ENCODE data around the gene SUGCT. TPM values are rescaled to one million over a fixed set of nuclear protein-coding genes. Genes with fewer than 3 reads are reported as not detected.
A peak's percentile ranks its signal among the peaks of the same experiment; 100 is the strongest.

The SUGCT gene
- total and polyA plus RNA-seq, 9 of the 15 experiments (the other 6 are each of a cell fraction or from before 2014, with no cell fraction given) = 0.58 to 2.5 (median 1.4) TPM

DNA sequence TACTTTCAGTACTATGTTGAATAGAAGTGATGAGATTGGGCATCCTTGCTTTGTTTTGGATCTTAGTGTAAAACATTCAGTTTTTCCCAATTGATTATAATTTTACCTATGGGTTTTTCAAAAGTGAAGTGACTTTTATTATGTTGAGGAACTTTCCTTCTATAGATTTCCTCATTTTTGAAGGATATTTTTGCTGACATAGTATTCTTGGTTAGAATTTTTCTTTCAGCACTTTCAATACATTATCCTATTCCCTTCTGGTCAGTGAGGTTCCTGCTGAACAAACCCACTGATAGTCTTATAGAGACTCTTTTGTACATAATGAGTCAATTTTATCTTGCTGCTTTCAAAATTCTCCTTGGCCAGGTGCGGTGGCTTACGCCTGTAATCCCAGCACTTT is 297.2 kb downstream of the SUGCT start:
- Histone ChIP-seq H3K9ac (ENCODE audit: insufficient read depth in 1 of 2, low read depth in 2 of 2, low read length in 2 of 2) (no peak overlapping the region), H3K36me3 (ENCODE audit: control insufficient read depth, insufficient read depth, low read length) (no peaks in the 10 kb centered on the region), H3K79me2 (ENCODE audit: control insufficient read depth, insufficient read depth, low read length) (no peaks in the 10 kb centered on the region), H3K9me1 (ENCODE audit: control insufficient read depth, insufficient read depth, low read length) (no peaks in the 10 kb centered on the region), H4K20me1 (replicated peaks; ENCODE audit: control insufficient read depth, insufficient read depth, low read length) (no peaks in the 10 kb centered on the region), H2AFZ (ENCODE audit: low read depth, low read length) (no peak overlapping the region), H3K9me3 (replicated peaks; ENCODE audit: control insufficient read depth, insufficient read depth, low read depth, low read length) (no peaks in the 10 kb centered on the region), H3K4me1 (replicated peaks in 1 of 2; ENCODE audit: control insufficient read depth in 2 of 2, insufficient read depth in 2 of 2, low read length in 2 of 2) (no peaks in the 10 kb centered on the region), H3K4me2 (ENCODE audit: insufficient read depth, low read length) (no peak overlapping the region), H3K27ac (ENCODE audit: extremely low read depth, low read depth, low read length) (no peak overlapping the region), H3K27me3 (ENCODE audit: control insufficient read depth in 2 of 2, insufficient read depth in 2 of 2, low read length in 2 of 2) (no peaks in the 10 kb centered on the region), H3K4me3 (no peak overlapping the region)
- WGBS (ENCODE audit: insufficient coverage, low coverage, missing lambda C conversion rate) = 15% methylated on average over 2 of the region's 2 CpGs
- no peak for TF ChIP-seq ZNF239 (CRISPR knock-in tag; IDR thresholded peaks at IDR 0.05)
- TF ChIP-seq, protein P1, sequence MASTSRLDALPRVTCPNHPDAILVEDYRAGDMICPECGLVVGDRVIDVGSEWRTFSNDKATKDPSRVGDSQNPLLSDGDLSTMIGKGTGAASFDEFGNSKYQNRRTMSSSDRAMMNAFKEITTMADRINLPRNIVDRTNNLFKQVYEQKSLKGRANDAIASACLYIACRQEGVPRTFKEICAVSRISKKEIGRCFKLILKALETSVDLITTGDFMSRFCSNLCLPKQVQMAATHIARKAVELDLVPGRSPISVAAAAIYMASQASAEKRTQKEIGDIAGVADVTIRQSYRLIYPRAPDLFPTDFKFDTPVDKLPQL (IDR thresholded peaks at IDR 0.05; ENCODE audit: extremely low read depth, insufficient read length) = no peak
- TF ChIP-seq ELF4 (CRISPR knock-in tag; IDR thresholded peaks at IDR 0.05) = no peak
- TF ChIP-seq ZNF224 (CRISPR knock-in tag; IDR thresholded peaks at IDR 0.05) = no peak
- TF ChIP-seq YBX1 (IDR thresholded peaks at IDR 0.05) = no peak
- TF ChIP-seq KDM5B (IDR thresholded peaks at IDR 0.05; ENCODE audit: insufficient replicate concordance, low read depth, low read length) = no peak
- TF ChIP-seq ZNF316 (IDR thresholded peaks at IDR 0.05) = peak; percentile 34; the same call in 1 of the 2 replicates
- no peak for TF ChIP-seq STAG1 (CRISPR knock-in tag; IDR thresholded peaks at IDR 0.05; ENCODE audit: borderline replicate concordance)
- 0 out of 2 replicates have a peak, but pooled peaks have one; percentile 19 for TF ChIP-seq MAFF (IDR thresholded peaks at IDR 0.05; ENCODE audit: low read length)
- TF ChIP-seq SIN3B (IDR thresholded peaks at IDR 0.05; ENCODE audit: low read depth) = no peak
- peak; percentile 29; the same call in 1 of the 2 replicates for TF ChIP-seq MAFK (IDR thresholded peaks at IDR 0.05; ENCODE audit: low read length)
- no TSS peak for BruUV-seq (replicated peaks)
- FAIRE-seq = no peak
- POLR2A ChIA-PET = no interaction called here
- CTCF ChIA-PET (ENCODE audit: low intra/inter-chr PET ratio) = no interaction called here
- no peak for DNase-seq (ENCODE audit: extremely low read depth in 1 of 4, low spot score in 3 of 4)
- no peak for ATAC-seq
- in situ Hi-C loops (cut with MboI) = no loop called here
- intact Hi-C loops (cut with micrococcal nuclease) = no loop called here

Data from K562 (cell line).